Smooth muscle cell (in vitro differentiated cells): Measurements from ENCODE around the gene ZNF576. TPM values are rescaled to one million over a fixed set of nuclear protein-coding genes. Genes with fewer than 3 reads are reported as not detected.
A peak's percentile ranks its signal among the peaks of the same experiment; 100 is the strongest.

Experiments used
- DNase-seq: peaks from one replicate; lab custom pipeline; 2025; ENCODE audit not compliant: unreplicated experiment; lab: John Stamatoyannopoulos, UW
- H2AFZ ChIP-seq: fragments of 200-600 bp; sonication (generic); 2 replicates; pipeline ENCODE4 v1.6.0; 2016; ENCODE audit warnings: antibody characterized with exemption, low read depth, mild to moderate bottlenecking
- H3F3A ChIP-seq: fragments of 200-600 bp; sonication (generic); 2 replicates; pipeline ENCODE4 v1.6.0; 2017; ENCODE audit warnings: antibody characterized with exemption, low read depth
- H3K27ac ChIP-seq: fragments of 200-600 bp; sonication (generic); 2 replicates; pipeline ENCODE4 v1.5.1; 2016; ENCODE audit warnings: low read depth, mild to moderate bottlenecking
- H3K27me3 ChIP-seq: fragments of 200-600 bp; sonication (generic); 2 replicates; pipeline ENCODE4 v1.6.1; 2016; ENCODE audit warnings: low read depth, mild to moderate bottlenecking
- H3K36me3 ChIP-seq: fragments of 200-600 bp; sonication (generic); 2 replicates; pipeline ENCODE4 v1.5.1; 2016; ENCODE audit warnings: low read depth
- H3K4me1 ChIP-seq: fragments of 200-600 bp; sonication (generic); 2 replicates; pipeline ENCODE4 v1.5.1; 2016; ENCODE audit warnings: low read depth
- H3K4me2 ChIP-seq: fragments of 200-600 bp; sonication (generic); 2 replicates; pipeline ENCODE4 v1.6.0; 2016; ENCODE audit warnings: mild to moderate bottlenecking
- H3K4me3 ChIP-seq: fragments of 200-600 bp; sonication (generic); 2 replicates; pipeline ENCODE4 v1.5.1; 2016; ENCODE audit warnings: mild to moderate bottlenecking
- H3K79me2 ChIP-seq: fragments of 200-600 bp; sonication (generic); 2 replicates; pipeline ENCODE4 v1.6.0; 2016; ENCODE audit warnings: low read depth, mild to moderate bottlenecking
- H3K9ac ChIP-seq: fragments of 200-600 bp; sonication (generic); 2 replicates; pipeline ENCODE4 v1.6.0; 2016; ENCODE audit warnings: low read depth
- H3K9me3 ChIP-seq: fragments of 200-600 bp; sonication (generic); replicated peaks from 2 replicates; pipeline ENCODE4 v1.5.1; 2016; ENCODE audit warnings: low read depth
- H4K20me1 ChIP-seq: fragments of 200-600 bp; sonication (generic); 2 replicates; pipeline ENCODE4 v1.6.0; 2016; ENCODE audit warnings: low read depth
- WGBS: methylation state at CpG from one replicate; pipeline ENCODE4 v1.1.7; 2016; ENCODE audit warnings: low lambda C conversion rate; 5-methylcytosine and 5-hydroxymethylcytosine counted together
- polyA plus RNA-seq: library from polyadenylated mRNA; unstranded; fragments of >200 nt; fragmentation: Nextera tagmentation; extraction: Ambion mirVana; gene quantifications from 2 replicates; pipeline ENCODE4 v1.2.1, GENCODE V29; 2016
- total RNA-seq: library from RNA; depleted of rRNA; stranded (reverse); fragments of >200 nt; gene quantifications from 2 replicates; pipeline ENCODE4 v1.2.3, GENCODE V29; 2014
- TF ChIP-seq, protein P1 (sequence below): fragments of 200-600 bp; sonication (generic); IDR thresholded peaks from 2 replicates; pipeline ENCODE4 v1.5.1; 2017; ENCODE audit warnings: borderline replicate concordance, mild to moderate bottlenecking, antibody characterized with exemption; ENCODE audit not compliant: insufficient read depth, poor library complexity, severe bottlenecking

ZNF576 gene
- total and polyA plus RNA-seq, 2 experiments from 2014 or later: 2.7 to 13.7 TPM

DNA sequence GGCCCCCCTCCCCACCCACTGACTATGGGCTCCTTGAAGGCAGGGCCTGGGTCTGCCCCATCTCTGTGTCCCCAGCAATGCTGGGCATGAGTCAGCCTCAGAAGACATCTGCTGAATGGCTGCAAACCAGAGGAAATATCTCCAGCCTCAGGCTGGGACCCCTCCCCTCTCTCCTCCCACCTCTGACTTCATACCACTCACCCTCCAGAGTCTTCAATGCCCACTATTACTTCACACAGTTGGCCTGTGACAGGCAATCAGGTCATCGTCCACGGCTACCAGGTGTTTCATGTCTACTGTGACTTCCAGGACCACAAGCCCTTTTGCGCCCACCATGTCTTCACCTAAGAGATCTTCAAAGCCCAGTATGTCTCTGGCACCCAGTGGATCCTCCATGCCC, 15.4 kb downstream of the ZNF576 start, which contains the start of gene SRRM5:
Gene SRRM5, plus strand, starts transcription at position 301 of the 400 bp plus-strand sequence. Its CDS starts 34 bp downstream, at position 335.
- H3K4me3 ChIP-seq: no peak within 1 kb of the TSS
- no peaks in the 10 kb centered on the region for H3K4me1 ChIP-seq
- peak within 1 kb of the TSS; percentile 44 for H3K27ac ChIP-seq
- no peak for DNase-seq
- no peak within 1 kb of the TSS for H2AFZ ChIP-seq
- H3K9ac ChIP-seq: no peak within 1 kb of the TSS
- H3K79me2 ChIP-seq: peaks cover 27% of the 10 kb centered on the region
- H3K36me3 ChIP-seq: no peaks in the 10 kb centered on the region
- TF ChIP-seq, protein P1, sequence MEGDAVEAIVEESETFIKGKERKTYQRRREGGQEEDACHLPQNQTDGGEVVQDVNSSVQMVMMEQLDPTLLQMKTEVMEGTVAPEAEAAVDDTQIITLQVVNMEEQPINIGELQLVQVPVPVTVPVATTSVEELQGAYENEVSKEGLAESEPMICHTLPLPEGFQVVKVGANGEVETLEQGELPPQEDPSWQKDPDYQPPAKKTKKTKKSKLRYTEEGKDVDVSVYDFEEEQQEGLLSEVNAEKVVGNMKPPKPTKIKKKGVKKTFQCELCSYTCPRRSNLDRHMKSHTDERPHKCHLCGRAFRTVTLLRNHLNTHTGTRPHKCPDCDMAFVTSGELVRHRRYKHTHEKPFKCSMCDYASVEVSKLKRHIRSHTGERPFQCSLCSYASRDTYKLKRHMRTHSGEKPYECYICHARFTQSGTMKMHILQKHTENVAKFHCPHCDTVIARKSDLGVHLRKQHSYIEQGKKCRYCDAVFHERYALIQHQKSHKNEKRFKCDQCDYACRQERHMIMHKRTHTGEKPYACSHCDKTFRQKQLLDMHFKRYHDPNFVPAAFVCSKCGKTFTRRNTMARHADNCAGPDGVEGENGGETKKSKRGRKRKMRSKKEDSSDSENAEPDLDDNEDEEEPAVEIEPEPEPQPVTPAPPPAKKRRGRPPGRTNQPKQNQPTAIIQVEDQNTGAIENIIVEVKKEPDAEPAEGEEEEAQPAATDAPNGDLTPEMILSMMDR: no peak
- no peaks in the 10 kb centered on the region for H3K9me3 ChIP-seq
- no peaks in the 10 kb centered on the region for H3F3A ChIP-seq
- H3K4me2 ChIP-seq: no peak within 1 kb of the TSS
- 100% methylated on average over 3 of the region's 3 CpGs for WGBS
- H4K20me1 ChIP-seq: peaks cover 22% of the 10 kb centered on the region
- H3K27me3 ChIP-seq: no peaks in the 10 kb centered on the region

DNA sequence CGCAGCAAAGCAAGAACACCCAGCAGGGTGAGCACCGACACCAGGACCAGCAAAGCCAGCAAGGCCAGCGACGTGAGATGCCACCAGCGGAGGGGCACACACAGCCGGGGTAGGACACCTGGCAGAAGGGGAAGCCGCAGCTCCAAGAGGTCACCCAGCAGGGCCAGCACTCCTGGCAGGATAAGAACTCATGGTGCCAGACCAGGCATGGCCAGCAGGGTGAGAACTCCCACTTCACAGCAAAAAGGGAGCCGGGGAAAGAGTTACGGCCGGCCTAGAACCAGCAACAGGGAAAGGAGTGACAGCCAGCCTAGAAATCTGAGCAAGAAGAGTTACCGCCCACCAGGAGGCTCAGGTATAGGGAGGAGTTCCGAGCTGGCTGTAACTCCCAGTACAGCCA, 16.0 kb downstream of the ZNF576 start:
- TF ChIP-seq, protein P1: no peak
- Histone ChIP-seq H3K4me2 (no peak overlapping the region), H3K27ac (no peak overlapping the region), H3K4me3 (no peak overlapping the region), H2AFZ (no peak overlapping the region), H3K4me1 (no peaks in the 10 kb centered on the region), H3K9ac (no peak overlapping the region), H3K36me3 (no peaks in the 10 kb centered on the region), H3K9me3 (no peaks in the 10 kb centered on the region), H3K27me3 (no peaks in the 10 kb centered on the region), H4K20me1 (peaks cover 22% of the 10 kb centered on the region), H3K79me2 (peaks cover 33% of the 10 kb centered on the region), H3F3A (no peaks in the 10 kb centered on the region)
- DNase-seq: no peak
- WGBS: over 99% methylated on average over 12 of the region's 12 CpGs

DNA sequence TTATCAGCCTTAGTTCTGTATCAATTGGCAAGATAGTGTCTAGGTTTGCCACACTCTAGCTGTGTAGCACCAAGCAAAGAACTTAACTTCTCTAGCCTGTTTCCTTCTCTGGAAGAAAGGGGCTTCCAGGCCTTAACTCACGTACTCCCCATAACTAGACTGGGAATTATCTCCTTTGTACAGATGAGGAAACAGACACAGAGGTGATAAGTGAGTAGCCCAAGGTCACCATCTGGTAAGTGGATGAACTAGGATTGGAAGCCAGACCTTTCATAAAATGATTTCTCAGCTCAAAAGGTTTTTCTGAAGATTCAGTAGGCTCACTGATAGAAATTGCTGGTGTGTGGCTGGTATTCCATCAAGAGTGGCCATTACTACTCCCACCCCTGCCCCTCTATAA, 19.9 kb downstream of the ZNF576 start:
- Histone ChIP-seq H3K4me3 (no peak overlapping the region), H3K4me2 (no peak overlapping the region), H2AFZ (no peak overlapping the region), H3K36me3 (no peaks in the 10 kb centered on the region), H3K79me2 (peaks cover 47% of the 10 kb centered on the region), H3K9ac (no peak overlapping the region), H4K20me1 (peaks cover 10% of the 10 kb centered on the region), H3K4me1 (peaks cover 14% of the 10 kb centered on the region), H3K27me3 (no peaks in the 10 kb centered on the region), H3F3A (no peaks in the 10 kb centered on the region), H3K9me3 (no peaks in the 10 kb centered on the region), H3K27ac (no peak overlapping the region)
- WGBS: 86% methylated on average over 1 of the region's 1 CpG
- DNase-seq: no peak
- TF ChIP-seq, protein P1: no peak

DNA sequence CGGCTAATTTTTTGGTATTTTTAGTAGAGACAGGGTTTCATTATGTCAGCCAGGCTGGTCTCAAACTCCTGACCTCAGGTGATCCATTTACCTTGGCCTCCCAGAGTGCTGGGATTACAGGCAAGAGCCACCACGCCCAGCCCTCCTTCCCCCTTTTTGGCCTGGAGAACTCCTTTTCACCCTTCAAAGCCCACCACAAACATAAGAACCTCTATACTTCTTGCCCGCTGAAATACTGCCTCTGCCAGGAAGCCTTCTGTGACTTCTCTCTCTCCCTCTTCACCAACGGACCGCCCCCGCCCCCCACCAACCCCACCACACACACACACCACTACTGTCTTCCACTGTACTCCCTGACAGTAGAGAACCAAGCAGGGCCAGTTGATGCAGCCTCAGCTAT, 20.6 kb downstream of the ZNF576 start:
- 95% methylated on average over 6 of the region's 6 CpGs for WGBS
- TF ChIP-seq, protein P1: no peak
- Histone ChIP-seq H3F3A (no peaks in the 10 kb centered on the region), H3K27me3 (no peaks in the 10 kb centered on the region), H3K36me3 (no peaks in the 10 kb centered on the region), H3K9ac (no peak overlapping the region), H2AFZ (no peak overlapping the region), H3K4me3 (no peak overlapping the region), H3K4me2 (no peak overlapping the region), H3K9me3 (no peaks in the 10 kb centered on the region), H3K79me2 (peaks cover 47% of the 10 kb centered on the region), H3K4me1 (peaks cover 14% of the 10 kb centered on the region), H4K20me1 (peaks cover 4% of the 10 kb centered on the region), H3K27ac (no peak overlapping the region)
- no peak for DNase-seq
